ENCODE measurements around the gene TAS1R3.

The TAS1R3 gene

GRCh38 chr1:1342584-1343115 is 11.6 kb downstream of the TAS1R3 start:
- H3K4me1 Mint-ChIP-seq = peaks cover 6% of the 10 kb centered on the region

GRCh38 chr1:1343811-1344421 is 12.8 kb downstream of the TAS1R3 start:
- H3K4me3 Mint-ChIP-seq = no peak overlapping the region
- H3K27ac Mint-ChIP-seq = no peak overlapping the region
- H3K9me3 Mint-ChIP-seq = no peaks in the 10 kb centered on the region
- no peaks in the 10 kb centered on the region for H3K27me3 Mint-ChIP-seq (ENCODE audit: low read depth)
- H3K4me1 Mint-ChIP-seq = peaks cover 7% of the 10 kb centered on the region
- no peak for TF ChIP-seq CTCF (IDR thresholded peaks at IDR 0.05; ENCODE audit: unreplicated experiment in 3 of 3)
- peaks cover 10% of the 10 kb centered on the region for H3K36me3 Mint-ChIP-seq (ENCODE audit: low read depth)

More at GRCh38 chr1:1342584-1343115, 11.6 kb downstream of the TAS1R3 start:
- Mint-ChIP-seq H3K4me3 (no peak overlapping the region), H3K27me3 (ENCODE audit: low read depth) (no peaks in the 10 kb centered on the region), H3K9me3 (no peaks in the 10 kb centered on the region), H3K27ac (no peak overlapping the region), H3K36me3 (ENCODE audit: low read depth) (peaks cover 10% of the 10 kb centered on the region)
- no peak for TF ChIP-seq CTCF (IDR thresholded peaks at IDR 0.05; ENCODE audit: unreplicated experiment in 3 of 3)

GRCh38 chr1:1344655-1345361 is 13.7 kb downstream of the TAS1R3 start:
- Mint-ChIP-seq H3K4me3 (peak overlapping the region in 2 of 3 experiments; percentile 19 to 28), H3K27ac (no peak overlapping the region), H3K9me3 (no peaks in the 10 kb centered on the region), H3K27me3 (ENCODE audit: low read depth) (no peaks in the 10 kb centered on the region), H3K4me1 (peaks cover 7% of the 10 kb centered on the region), H3K36me3 (ENCODE audit: low read depth) (peaks cover 10% of the 10 kb centered on the region)
- peak; percentile 47 to 55 (median 55) for TF ChIP-seq CTCF (IDR thresholded peaks at IDR 0.05; ENCODE audit: unreplicated experiment in 3 of 3)

GRCh38 chr1:1345384-1345783 is 14.3 kb downstream of the TAS1R3 start:
- H3K4me1 Mint-ChIP-seq = peaks cover 7% of the 10 kb centered on the region
- no peak for TF ChIP-seq CTCF (IDR thresholded peaks at IDR 0.05; ENCODE audit: unreplicated experiment in 3 of 3)
- no peaks in the 10 kb centered on the region for H3K27me3 Mint-ChIP-seq (ENCODE audit: low read depth)
- no peak overlapping the region for H3K4me3 Mint-ChIP-seq
- no peak overlapping the region for H3K27ac Mint-ChIP-seq
- peaks cover 10% of the 10 kb centered on the region for H3K36me3 Mint-ChIP-seq (ENCODE audit: low read depth)
- no peaks in the 10 kb centered on the region for H3K9me3 Mint-ChIP-seq

GRCh38 chr1:1345860-1346500 is 14.9 kb downstream of the TAS1R3 start:
- Mint-ChIP-seq H3K4me3 (peak overlapping the region in 1 of 3 experiments; percentile 30), H3K9me3 (no peaks in the 10 kb centered on the region), H3K4me1 (peaks cover 7% of the 10 kb centered on the region), H3K27ac (no peak overlapping the region), H3K36me3 (ENCODE audit: low read depth) (peaks cover 5% of the 10 kb centered on the region), H3K27me3 (ENCODE audit: low read depth) (no peaks in the 10 kb centered on the region)
- TF ChIP-seq CTCF (IDR thresholded peaks at IDR 0.05; ENCODE audit: unreplicated experiment in 3 of 3) = no peak
